Thymus (tissue), 11 donors: ENCODE results near the gene IL22. TPM values are rescaled to one million over a fixed set of nuclear protein-coding genes. Genes with fewer than 3 reads are reported as not detected.

Source experiments
- DNase-seq, 9 donors: peaks; one replicate each; pipeline ENCODE4 v3.0.0-alpha.2; 2013; ENCODE audit warnings: low spot score in 9 of 9, low read depth in 6 of 9, missing footprints in 1 of 9
- H3K27ac ChIP-seq, 2 donors: one replicate each; pipeline ENCODE4 v1.5.1; 2013; ENCODE audit warnings: control low read depth in 1 of 2, low read depth in 1 of 2, low read length in 1 of 2, mild to moderate bottlenecking in 1 of 2, moderate library complexity in 1 of 2
- H3K27me3 ChIP-seq, 2 donors: one replicate each; pipeline ENCODE4 v1.5.1; 2013; ENCODE audit warnings: low read length in 1 of 2; ENCODE audit not compliant: control insufficient read depth in 2 of 2, insufficient read depth in 1 of 2
- H3K36me3 ChIP-seq, 2 donors: one replicate each; pipeline ENCODE4 v1.5.1; 2013; ENCODE audit warnings: low read length in 1 of 2, mild to moderate bottlenecking in 1 of 2, moderate library complexity in 1 of 2; ENCODE audit not compliant: control insufficient read depth in 2 of 2, insufficient read depth in 2 of 2
- H3K4me1 ChIP-seq, 2 donors: one replicate each; pipeline ENCODE4 v1.5.1; 2013; ENCODE audit warnings: low read length in 2 of 2; ENCODE audit not compliant: control insufficient read depth in 2 of 2, insufficient read depth in 2 of 2
- H3K4me3 ChIP-seq, 2 donors: one replicate each; pipeline ENCODE4 v1.5.1; 2013; ENCODE audit warnings: low read length in 2 of 2, control low read depth in 1 of 2, mild to moderate bottlenecking in 1 of 2
- H3K9me3 ChIP-seq, 2 donors: one replicate each; pipeline ENCODE4 v1.5.1; 2013; ENCODE audit warnings: low read length in 1 of 2, mild to moderate bottlenecking in 1 of 2; ENCODE audit not compliant: control insufficient read depth in 2 of 2, insufficient read depth in 1 of 2
- whole genome bisulfite sequencing: extraction: QIAGEN DNeasy Blood & Tissue Kit; methylation state at CpG from one replicate; pipeline ENCODE4 v1.1.7; 2013; 5-methylcytosine and 5-hydroxymethylcytosine counted together
- polyA plus RNA-seq: library from polyadenylated mRNA; stranded (reverse); fragments of 200-250 nt; gene quantifications from one replicate; pipeline ENCODE4 v1.2.3, GENCODE V29; 2013
- total RNA-seq: library from RNA; stranded (reverse); fragments of 120-200 nt; gene quantifications from one replicate; pipeline ENCODE4 v1.2.4, GENCODE V29; 2013
- donor health status: healthy.

Gene IL22
- total and polyA plus RNA-seq, 2 donors: 0.38 to 1.1 TPM

DNA sequence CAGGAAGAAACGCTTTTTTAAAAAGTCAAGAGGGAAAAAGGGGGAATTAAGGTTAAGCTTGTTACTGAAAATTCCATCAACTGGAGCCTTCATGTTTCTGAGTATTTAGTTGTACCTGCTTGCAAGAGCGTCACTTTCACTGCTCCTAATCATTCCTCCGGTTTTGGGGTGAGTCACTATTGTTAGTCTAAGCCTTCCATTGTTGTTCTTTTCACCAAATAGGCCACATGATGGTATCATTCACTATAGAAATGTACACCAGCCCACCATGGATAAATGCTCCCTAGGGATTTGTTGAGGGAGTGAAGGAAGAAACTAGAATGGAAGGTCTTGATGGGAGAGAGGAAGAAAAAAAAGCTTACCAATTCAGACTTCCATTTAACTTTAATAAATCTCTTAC, 3.0 kb downstream of the IL22 start:
- DNase-seq: no peak
- Histone ChIP-seq H3K9me3 (no peaks in the 10 kb centered on the region), H3K36me3 (no peaks in the 10 kb centered on the region), H3K4me1 (no peaks in the 10 kb centered on the region), H3K27me3 (no peaks in the 10 kb centered on the region), H3K27ac (no peak overlapping the region), H3K4me3 (no peak overlapping the region)
- 91% methylated on average over 3 of the region's 3 CpGs for WGBS

DNA sequence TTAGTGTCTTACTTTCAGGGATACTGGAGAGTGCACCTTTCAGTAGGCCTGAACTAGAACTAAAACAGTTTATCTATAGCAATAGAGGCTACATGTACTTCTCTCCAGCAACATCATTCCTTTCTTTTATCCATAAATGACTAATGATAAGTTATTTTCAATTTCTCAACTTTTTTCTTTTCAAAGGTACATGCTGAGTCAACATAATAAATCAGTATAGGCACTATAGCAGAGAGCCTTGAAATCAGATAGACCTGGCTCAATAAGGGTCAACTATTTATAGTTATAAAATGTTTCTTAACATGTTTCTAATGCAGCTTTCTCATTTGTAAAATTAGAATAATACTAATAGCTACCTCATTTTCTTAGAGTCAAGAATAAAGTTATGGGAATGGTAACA, 5.6 kb downstream of the IL22 start:
- Histone ChIP-seq H3K27me3 (no peaks in the 10 kb centered on the region), H3K4me1 (no peaks in the 10 kb centered on the region), H3K27ac (no peak overlapping the region), H3K9me3 (no peaks in the 10 kb centered on the region), H3K36me3 (no peaks in the 10 kb centered on the region), H3K4me3 (no peak overlapping the region)
- DNase-seq: no peak

DNA sequence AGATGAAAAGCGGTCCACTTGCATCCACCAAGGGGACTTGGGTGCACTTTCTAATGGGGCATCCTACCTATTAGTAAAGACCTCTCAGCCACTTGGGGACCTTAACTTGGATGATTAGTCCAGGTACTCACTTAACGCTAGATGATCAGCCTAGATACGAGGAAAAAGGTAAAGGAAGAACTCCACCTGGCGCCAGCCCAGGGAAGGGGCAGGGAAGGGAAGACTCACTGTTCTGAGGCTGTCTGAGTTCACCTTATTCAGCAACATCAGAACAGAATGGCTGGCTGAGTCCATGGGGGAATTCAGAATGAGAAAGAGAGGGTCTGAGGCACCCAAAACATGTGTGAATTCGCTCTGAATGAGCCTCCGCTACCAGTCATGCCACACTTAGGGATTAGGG, 7.1 kb downstream of the IL22 start:
- no peak for DNase-seq
- H3K36me3 ChIP-seq: no peaks in the 10 kb centered on the region
- H3K27me3 ChIP-seq: no peaks in the 10 kb centered on the region
- WGBS: 98% methylated on average over 6 of the region's 6 CpGs
- H3K4me1 ChIP-seq: no peaks in the 10 kb centered on the region
- H3K4me3 ChIP-seq: no peak overlapping the region
- no peaks in the 10 kb centered on the region for H3K9me3 ChIP-seq
- H3K27ac ChIP-seq: no peak overlapping the region

DNA sequence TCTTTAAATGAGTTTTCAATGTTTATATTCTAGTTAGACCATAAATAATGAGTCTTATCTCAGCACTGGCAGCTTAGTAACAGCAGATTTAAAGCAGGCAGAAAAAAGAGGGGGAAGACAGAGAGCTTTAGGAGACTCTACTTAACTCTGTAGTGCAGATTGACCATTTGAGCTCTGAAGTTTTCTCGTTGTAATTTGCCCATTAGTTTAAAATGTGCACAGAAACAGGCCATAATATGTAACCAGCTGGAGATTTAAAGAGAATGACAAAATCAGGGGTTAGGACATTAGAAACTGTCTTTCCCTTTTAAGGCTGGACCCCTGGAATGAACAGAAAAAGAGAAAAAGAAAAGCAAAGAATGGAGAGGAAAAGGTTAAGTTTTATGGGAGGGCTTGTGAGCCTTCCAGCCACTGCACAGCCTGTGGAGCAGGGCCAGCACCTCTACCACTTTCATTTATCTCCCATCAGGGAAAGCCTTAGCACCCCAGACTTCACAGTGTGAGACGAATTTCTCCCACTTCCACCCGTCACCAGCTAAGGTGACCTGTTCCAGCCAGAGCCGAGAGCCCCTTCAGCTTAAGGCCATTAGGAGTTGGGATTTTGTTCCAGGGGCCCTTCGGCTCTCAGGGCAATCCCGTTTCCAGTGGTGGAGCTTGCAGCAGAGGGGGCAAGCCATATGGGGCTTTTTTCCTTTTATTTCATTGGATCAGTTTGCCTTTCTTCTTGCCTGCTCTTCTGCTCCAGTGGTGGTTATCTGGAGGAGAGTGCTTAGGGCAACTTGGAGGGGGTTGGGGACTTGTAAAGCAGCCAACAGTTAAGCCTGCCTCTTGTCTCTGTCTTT, 8.0 kb downstream of the IL22 start:
- Histone ChIP-seq H3K36me3 (no peaks in the 10 kb centered on the region), H3K27me3 (no peaks in the 10 kb centered on the region), H3K9me3 (no peaks in the 10 kb centered on the region), H3K4me3 (no peak overlapping the region), H3K27ac (no peak overlapping the region), H3K4me1 (peaks cover 5 to 9% of the 10 kb centered on the region in 2 donors)
- no peak for DNase-seq
- WGBS: 87% methylated on average over 6 of the region's 6 CpGs

DNA sequence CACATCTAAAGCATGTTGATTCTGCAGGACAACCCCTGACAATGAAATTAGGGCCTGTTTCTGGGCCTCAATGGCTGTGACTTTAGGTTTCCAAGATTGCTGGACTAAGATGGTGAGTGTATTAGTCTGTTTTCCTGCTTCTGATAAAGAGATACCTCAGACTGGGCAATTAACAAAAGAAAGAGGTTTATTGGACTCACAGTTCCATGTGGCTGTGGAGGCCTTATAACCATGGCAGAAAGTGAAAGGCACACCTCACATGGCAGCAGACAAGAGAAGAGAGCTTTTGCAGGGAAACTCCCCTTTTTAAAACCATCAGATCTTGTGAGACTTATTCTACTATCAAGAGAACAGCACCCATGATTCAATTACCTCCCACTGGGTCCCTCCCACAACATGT, 10.6 kb downstream of the IL22 start:
- Histone ChIP-seq H3K27me3 (no peaks in the 10 kb centered on the region), H3K4me3 (no peak overlapping the region), H3K4me1 (peaks cover 6 to 15% of the 10 kb centered on the region in 2 donors), H3K27ac (no peak overlapping the region), H3K36me3 (no peaks in the 10 kb centered on the region), H3K9me3 (no peaks in the 10 kb centered on the region)
- no peak for DNase-seq

DNA sequence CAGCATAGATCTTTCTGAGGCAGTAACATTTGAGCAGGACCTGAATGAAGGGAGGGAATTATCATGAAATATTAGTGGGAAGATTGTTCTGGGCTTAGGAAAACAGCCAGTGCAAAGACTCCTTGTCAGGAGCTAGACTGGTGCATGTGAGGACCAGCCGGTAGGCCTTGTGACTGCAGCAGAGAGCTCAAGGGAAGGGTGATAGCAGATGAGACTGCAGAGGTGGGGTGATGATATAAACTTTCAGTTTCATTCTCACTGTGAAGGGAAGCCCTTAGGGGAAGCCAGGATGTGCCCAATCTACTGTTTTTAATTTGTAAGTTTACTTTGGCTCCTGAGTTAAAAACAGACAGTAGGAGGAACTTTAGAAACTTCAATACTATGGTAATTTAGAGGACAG, 12.4 kb downstream of the IL22 start:
- no peak overlapping the region for H3K4me3 ChIP-seq
- peaks cover 14 to 32% of the 10 kb centered on the region in 2 donors for H3K4me1 ChIP-seq
- H3K27me3 ChIP-seq: no peaks in the 10 kb centered on the region
- H3K36me3 ChIP-seq: no peaks in the 10 kb centered on the region
- no peaks in the 10 kb centered on the region for H3K9me3 ChIP-seq
- WGBS: 4% methylated on average over 1 of the region's 1 CpG
- peak in 7 of 9 donors; percentile 42 to 84 (median 63) for DNase-seq
- H3K27ac ChIP-seq: peak overlapping the region; percentile 57 to 77

DNA sequence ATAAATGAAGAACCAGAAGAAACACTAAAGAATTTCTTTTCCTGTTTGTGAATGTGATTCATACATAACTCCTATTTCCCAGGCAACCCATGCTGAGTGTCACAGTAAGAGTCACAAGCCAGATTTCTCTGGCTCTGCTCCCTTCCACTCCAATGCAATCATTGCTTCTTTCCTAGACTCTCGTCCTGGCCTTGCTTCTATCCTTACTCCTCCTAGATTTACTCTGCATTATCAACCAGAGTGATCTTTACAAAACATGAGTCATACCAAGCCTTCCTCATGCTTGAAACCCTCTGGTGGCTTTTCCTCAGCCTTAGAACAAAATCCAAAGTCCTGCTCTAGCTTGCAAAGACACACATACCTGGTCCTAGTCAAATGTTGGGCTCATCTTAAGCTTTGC, 13.3 kb downstream of the IL22 start:
- Histone ChIP-seq H3K9me3 (no peaks in the 10 kb centered on the region), H3K36me3 (no peaks in the 10 kb centered on the region), H3K4me1 (peaks cover 14 to 32% of the 10 kb centered on the region in 2 donors), H3K4me3 (no peak overlapping the region), H3K27me3 (no peaks in the 10 kb centered on the region), H3K27ac (no peak overlapping the region)
- WGBS: 93% methylated on average over 1 of the region's 1 CpG
- DNase-seq: no peak

DNA sequence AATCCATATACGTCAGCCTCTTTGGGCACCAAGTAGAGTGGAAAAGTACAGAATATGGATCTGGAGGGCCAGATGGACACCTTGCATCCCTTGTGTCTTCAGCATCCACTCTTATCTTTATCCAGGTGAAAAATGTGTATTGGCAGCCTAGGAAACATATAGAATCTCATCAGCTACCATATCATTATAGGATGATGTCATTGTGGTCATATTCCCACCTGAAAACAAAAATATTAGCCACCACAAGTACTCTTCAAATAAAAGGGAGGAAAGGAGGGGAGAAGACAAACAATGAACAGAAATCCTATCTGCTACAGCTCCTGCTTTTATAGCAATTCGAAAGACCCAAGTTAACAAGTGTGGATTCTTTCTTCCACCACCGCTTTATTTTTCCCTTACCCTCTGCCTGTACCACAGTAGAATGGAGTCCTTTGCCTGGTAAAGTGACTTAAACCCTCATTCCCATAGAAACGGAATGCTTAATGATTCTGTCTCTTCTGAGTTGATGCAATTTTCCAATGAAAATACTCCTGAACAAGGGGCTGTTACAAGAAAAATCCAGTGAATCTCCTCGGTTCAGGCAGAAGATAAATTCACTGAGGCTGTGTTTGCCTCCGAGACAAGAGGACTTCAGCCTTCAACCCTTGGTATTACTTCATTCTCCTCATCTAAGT, 14.0 kb downstream of the IL22 start:
- Histone ChIP-seq H3K9me3 (no peaks in the 10 kb centered on the region), H3K4me1 (peaks cover 14 to 36% of the 10 kb centered on the region in 2 donors), H3K4me3 (no peak overlapping the region), H3K36me3 (no peaks in the 10 kb centered on the region), H3K27me3 (no peaks in the 10 kb centered on the region), H3K27ac (no peak overlapping the region)
- WGBS: 97% methylated on average over 6 of the region's 6 CpGs
- DNase-seq: no peak

DNA sequence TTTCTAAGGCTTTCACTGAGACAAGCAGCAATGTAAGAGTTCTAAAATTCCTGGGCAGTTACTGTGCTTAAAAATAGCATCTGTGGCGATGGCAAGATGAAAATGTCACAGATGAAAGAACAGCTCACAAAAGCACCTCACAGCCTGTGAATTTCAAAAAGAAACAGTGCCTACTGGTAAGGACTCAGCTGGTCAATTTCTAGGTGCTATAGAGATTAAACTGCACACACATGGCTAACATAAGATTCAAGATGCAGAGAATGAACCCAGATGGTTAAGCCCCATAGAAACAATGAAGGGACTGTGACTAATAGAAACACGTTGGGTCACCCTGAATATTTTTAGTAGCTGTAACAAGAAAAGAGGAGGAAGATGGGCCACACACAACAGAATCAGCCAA, 15.8 kb downstream of the IL22 start:
- Histone ChIP-seq H3K4me3 (no peak overlapping the region), H3K36me3 (no peaks in the 10 kb centered on the region), H3K27ac (peak overlapping the region in 1 of 2 donors; percentile 61), H3K4me1 (peaks cover 14 to 42% of the 10 kb centered on the region in 2 donors), H3K27me3 (no peaks in the 10 kb centered on the region), H3K9me3 (no peaks in the 10 kb centered on the region)
- 41% methylated on average over 2 of the region's 2 CpGs for WGBS
- DNase-seq: peak in 1 of 9 donors; percentile 49
